ENCODE results near the gene CAMK1D.
"Not testable (repeated sequence)": the region's sequence is repeated elsewhere in the genome, so short reads cannot be mapped to it uniquely, and the experiment has no call there.

- TF ChIP-seq CTCF (IDR thresholded peaks at IDR 0.05; ENCODE audit: low read length); EZH2 (optimal IDR thresholded peaks at IDR 0.05; ENCODE audit: low read depth, low read length); EZH2phosphoT487 (IDR thresholded peaks at IDR 0.05; ENCODE audit: low read length): not testable (repeated sequence)
Measured at GRCh38 chr10:12301036-12301435, 48.3 kb upstream of the CAMK1D start.
